Choroid plexus epithelial cell (primary cell): ENCODE results near the gene CEP20.
"Not testable (repeated sequence)": the region's sequence is repeated elsewhere in the genome, so short reads cannot be mapped to it uniquely, and the experiment has no call there.

Source experiments
- DNase-seq: peaks from one replicate; pipeline ENCODE4 v3.0.0-alpha.2; 2010; ENCODE audit warnings: low read depth
- H3K4me3 ChIP-seq: 2 replicates; pipeline ENCODE4 v1.5.1; 2011; ENCODE audit warnings: low read depth, mild to moderate bottlenecking, control low read depth, low read length, moderate library complexity
- TF ChIP-seq, protein P1 (sequence below): conservative IDR thresholded peaks from 2 replicates; pipeline ENCODE4 v1.5.1; 2011; ENCODE audit warnings: low read depth, mild to moderate bottlenecking, control low read depth, inconsistent platforms, low read length, moderate library complexity

The CEP20 gene

GRCh38 chr16:15855704-15856003 is 32.7 kb downstream of the CEP20 start:
- DNase-seq = no peak
- H3K4me3 ChIP-seq = no peak overlapping the region
- TF ChIP-seq, protein P1, sequence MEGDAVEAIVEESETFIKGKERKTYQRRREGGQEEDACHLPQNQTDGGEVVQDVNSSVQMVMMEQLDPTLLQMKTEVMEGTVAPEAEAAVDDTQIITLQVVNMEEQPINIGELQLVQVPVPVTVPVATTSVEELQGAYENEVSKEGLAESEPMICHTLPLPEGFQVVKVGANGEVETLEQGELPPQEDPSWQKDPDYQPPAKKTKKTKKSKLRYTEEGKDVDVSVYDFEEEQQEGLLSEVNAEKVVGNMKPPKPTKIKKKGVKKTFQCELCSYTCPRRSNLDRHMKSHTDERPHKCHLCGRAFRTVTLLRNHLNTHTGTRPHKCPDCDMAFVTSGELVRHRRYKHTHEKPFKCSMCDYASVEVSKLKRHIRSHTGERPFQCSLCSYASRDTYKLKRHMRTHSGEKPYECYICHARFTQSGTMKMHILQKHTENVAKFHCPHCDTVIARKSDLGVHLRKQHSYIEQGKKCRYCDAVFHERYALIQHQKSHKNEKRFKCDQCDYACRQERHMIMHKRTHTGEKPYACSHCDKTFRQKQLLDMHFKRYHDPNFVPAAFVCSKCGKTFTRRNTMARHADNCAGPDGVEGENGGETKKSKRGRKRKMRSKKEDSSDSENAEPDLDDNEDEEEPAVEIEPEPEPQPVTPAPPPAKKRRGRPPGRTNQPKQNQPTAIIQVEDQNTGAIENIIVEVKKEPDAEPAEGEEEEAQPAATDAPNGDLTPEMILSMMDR = no peak

DNA sequence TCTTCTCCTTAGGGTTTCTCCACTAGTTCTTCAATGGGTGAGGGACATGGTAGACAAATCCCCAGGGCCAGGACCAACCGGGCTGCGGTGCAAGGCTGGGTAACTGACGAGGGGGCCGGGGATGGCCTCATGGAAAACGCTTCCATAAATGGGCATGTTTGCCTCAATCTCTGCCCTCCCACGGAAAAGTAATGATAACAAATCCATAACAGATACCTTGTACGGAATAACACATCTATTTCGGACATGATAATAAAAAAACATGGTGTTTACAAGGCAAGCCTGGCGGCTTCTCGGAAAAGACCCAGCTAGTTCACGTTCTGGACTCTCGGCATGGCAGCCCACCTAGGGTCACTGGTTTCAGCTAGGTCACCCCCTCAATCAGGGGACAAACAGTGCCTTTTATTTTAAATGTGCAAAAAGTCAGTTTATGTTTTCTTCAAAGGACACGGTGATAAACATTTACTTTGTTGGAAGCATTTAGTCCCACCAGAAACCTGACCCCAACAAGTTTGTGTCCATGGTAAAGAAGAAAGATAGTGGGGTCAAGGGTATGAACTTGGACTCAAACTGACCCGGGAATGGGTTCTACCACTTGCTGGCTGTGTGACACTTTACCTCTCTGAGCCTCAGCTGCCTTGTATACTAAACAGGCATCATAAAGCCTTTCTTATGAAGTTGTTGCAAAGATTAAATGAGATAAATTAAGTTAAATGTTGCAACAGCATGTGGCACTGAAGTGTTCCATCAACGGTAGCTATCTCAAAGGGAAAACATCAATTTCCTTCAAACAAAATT is 33.3 kb downstream of the CEP20 start:
- no peak for DNase-seq
- TF ChIP-seq, protein P1 = no peak
- H3K4me3 ChIP-seq = no peak overlapping the region

- no peak overlapping the region for H3K4me3 ChIP-seq
- TF ChIP-seq, protein P1 = no peak
- no peak for DNase-seq
Measured at GRCh38 chr16:15854061-15854460, 34.3 kb downstream of the CEP20 start.

GRCh38 chr16:15853021-15853420 is 35.4 kb downstream of the CEP20 start:
- DNase-seq = no peak
- TF ChIP-seq, protein P1 = no peak
- no peak overlapping the region for H3K4me3 ChIP-seq

DNA sequence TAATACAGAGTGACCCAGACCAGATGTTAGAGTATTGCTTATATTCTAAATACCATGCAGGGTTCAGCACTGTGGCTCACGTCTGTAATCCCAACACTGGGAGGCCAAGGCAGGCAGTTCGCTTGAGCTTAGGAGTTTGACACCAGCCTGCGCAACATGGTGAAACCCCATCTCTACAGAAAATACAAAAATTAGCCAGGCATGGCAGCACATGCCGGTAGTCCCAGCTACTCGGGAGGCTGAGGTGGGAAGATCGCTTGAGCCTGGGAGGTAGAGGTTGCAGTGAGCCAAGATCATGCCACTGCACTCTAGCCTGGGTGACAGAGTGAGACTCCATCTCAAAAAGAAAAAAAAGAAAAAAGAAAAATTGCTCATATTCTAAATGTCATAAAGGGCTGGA is 37.8 kb downstream of the CEP20 start:
- not testable (repeated sequence) for DNase-seq, H3K4me3 ChIP-seq

DNA sequence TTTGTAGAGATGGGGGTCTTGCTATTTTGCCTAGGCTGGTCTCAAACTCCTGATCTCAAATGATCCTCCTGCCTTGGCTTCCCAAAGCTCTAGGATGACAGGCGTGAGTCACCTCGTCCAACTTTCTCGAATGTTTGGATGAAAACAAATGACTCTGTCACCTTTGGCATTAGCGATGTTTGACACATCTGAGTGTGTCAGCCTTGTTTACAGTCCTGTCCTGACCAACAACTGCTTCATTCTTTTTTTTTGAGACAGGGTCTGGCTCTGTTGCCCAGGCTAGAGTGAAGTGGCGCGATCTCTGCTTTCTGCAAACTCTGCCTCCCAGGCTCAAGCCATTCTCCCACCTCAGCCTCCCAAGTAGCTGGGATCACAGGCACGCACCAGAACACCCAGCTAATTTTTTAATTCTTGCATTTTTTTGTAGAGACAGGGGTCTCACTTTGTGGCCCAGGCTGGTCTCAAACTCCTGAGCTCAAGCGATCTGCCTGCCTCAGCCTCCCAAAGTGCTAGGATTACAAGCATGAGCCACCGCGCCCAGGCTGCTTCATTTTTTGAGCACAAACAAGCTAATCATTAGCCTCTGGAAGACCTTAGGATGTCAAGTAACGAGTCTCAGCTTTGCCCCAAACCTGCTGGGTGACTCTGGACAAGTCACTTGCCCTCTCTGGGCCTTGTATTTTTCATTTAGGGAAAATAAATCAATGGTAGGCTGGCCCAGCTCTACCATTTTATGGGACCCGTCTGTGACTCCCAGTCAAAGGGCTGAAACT is 39.0 kb downstream of the CEP20 start:
- DNase-seq = no peak
- H3K4me3 ChIP-seq = no peak overlapping the region
- TF ChIP-seq, protein P1 = no peak

GRCh38 chr16:15847611-15848175 is 40.7 kb downstream of the CEP20 start:
- no peak for DNase-seq
- no peak overlapping the region for H3K4me3 ChIP-seq
- TF ChIP-seq, protein P1 = no peak
